Measurements from ENCODE around the gene GAS7. TPM values are rescaled to one million over a fixed set of nuclear protein-coding genes. Genes with fewer than 3 reads are reported as not detected.

GAS7 gene
- total RNA-seq, 1 donor from 2014 or later = 8.5 TPM

DNA sequence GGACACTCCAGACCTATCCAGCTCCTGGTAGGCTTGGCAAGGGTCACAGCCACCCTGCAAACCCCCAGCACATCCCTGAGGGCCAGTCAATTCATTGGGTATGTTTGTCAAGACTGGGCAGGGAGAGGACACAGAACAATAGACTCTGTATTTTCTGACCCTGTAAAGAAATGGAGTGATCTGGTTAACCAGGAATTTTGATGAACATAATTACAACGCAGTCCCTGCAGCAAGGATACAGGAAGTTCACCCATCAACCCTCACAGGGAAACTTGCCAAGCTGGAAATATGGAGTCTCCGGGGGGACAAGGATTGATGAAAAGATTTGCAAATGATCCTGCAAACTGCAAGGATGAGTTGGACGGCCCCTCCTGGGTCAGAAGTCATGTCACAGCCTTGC, 167.3 kb downstream of the GAS7 start:
- H4K20me1 ChIP-seq (ENCODE audit: insufficient read depth, low read length) = no peaks in the 10 kb centered on the region
- no peak for DNase-seq (ENCODE audit: low read depth)
- TF ChIP-seq, protein P1, sequence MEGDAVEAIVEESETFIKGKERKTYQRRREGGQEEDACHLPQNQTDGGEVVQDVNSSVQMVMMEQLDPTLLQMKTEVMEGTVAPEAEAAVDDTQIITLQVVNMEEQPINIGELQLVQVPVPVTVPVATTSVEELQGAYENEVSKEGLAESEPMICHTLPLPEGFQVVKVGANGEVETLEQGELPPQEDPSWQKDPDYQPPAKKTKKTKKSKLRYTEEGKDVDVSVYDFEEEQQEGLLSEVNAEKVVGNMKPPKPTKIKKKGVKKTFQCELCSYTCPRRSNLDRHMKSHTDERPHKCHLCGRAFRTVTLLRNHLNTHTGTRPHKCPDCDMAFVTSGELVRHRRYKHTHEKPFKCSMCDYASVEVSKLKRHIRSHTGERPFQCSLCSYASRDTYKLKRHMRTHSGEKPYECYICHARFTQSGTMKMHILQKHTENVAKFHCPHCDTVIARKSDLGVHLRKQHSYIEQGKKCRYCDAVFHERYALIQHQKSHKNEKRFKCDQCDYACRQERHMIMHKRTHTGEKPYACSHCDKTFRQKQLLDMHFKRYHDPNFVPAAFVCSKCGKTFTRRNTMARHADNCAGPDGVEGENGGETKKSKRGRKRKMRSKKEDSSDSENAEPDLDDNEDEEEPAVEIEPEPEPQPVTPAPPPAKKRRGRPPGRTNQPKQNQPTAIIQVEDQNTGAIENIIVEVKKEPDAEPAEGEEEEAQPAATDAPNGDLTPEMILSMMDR (IDR thresholded peaks at IDR 0.05; ENCODE audit: insufficient read depth, low read depth, low read length) = no peak
- no peak for TF ChIP-seq EZH2 (IDR thresholded peaks at IDR 0.05; ENCODE audit: insufficient read depth, low read length)
- no peaks in the 10 kb centered on the region for H3K9me3 ChIP-seq (ENCODE audit: insufficient read depth, low read depth, low read length)
- no peak overlapping the region for H3K4me3 ChIP-seq (ENCODE audit: insufficient read depth, low read depth, low read length)
- no peak overlapping the region for H3K27ac Mint-ChIP-seq (ENCODE audit: unreplicated experiment)
- no peak overlapping the region for H3K4me2 ChIP-seq (ENCODE audit: low read length)
- H3K79me2 ChIP-seq (ENCODE audit: insufficient read depth, low read length) = no peaks in the 10 kb centered on the region
- peaks cover 13% of the 10 kb centered on the region for H3K4me1 Mint-ChIP-seq (ENCODE audit: low read depth, unreplicated experiment)
- no peaks in the 10 kb centered on the region for H3K27me3 ChIP-seq (ENCODE audit: insufficient read depth, low read length)
- no peak overlapping the region for H3K4me3 Mint-ChIP-seq (ENCODE audit: unreplicated experiment)
- no peak overlapping the region for H3K27ac ChIP-seq (ENCODE audit: low read depth, low read length)
- H3K9ac ChIP-seq (ENCODE audit: low read length) = no peak overlapping the region
- H3K9me3 Mint-ChIP-seq (ENCODE audit: unreplicated experiment) = no peaks in the 10 kb centered on the region
- H3K36me3 ChIP-seq (ENCODE audit: insufficient read depth, low read length) = no peaks in the 10 kb centered on the region
- no peaks in the 10 kb centered on the region for H3K4me1 ChIP-seq (ENCODE audit: insufficient read depth, low read length)
- H3K27me3 Mint-ChIP-seq (ENCODE audit: low read depth, unreplicated experiment) = peaks cover 2% of the 10 kb centered on the region
- H3K36me3 Mint-ChIP-seq (ENCODE audit: low read depth, unreplicated experiment) = no peaks in the 10 kb centered on the region
- no peak for FAIRE-seq
- no peak overlapping the region for H2AFZ ChIP-seq (ENCODE audit: low read depth, low read length)

DNA sequence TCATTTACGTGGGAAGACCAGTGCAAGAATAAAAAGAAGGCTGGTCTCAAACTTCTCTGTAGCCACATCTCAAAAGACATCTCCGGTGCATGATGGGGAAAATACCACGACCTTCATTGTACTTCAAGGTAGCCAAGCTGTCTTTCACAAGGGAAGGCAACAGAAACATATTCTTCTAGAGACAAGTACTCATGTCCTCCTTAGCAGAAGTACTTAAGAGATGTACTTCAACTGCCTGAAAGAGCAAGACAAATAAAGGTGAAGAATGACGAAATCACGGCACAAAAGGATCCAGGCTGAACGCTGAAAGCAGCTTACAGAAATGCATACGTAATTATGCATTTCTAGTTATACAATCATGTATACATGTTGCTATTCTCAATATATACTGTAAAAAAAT, 169.3 kb downstream of the GAS7 start:
- Histone ChIP-seq H3K4me1 (ENCODE audit: insufficient read depth, low read length) (no peaks in the 10 kb centered on the region), H3K79me2 (ENCODE audit: insufficient read depth, low read length) (no peaks in the 10 kb centered on the region)

More for the DNA sequence above, 169.3 kb downstream of the GAS7 start:
- H3K9me3 ChIP-seq (ENCODE audit: insufficient read depth, low read depth, low read length) = no peaks in the 10 kb centered on the region
- Mint-ChIP-seq H3K9me3 (ENCODE audit: unreplicated experiment) (no peaks in the 10 kb centered on the region), H3K4me3 (ENCODE audit: unreplicated experiment) (no peak overlapping the region), H3K27me3 (ENCODE audit: low read depth, unreplicated experiment) (peaks cover 2% of the 10 kb centered on the region), H3K27ac (ENCODE audit: unreplicated experiment) (no peak overlapping the region), H3K4me1 (ENCODE audit: low read depth, unreplicated experiment) (peaks cover 17% of the 10 kb centered on the region), H3K36me3 (ENCODE audit: low read depth, unreplicated experiment) (no peaks in the 10 kb centered on the region)
- H3K9ac ChIP-seq (ENCODE audit: low read length) = no peak overlapping the region
- H3K27me3 ChIP-seq (ENCODE audit: insufficient read depth, low read length) = no peaks in the 10 kb centered on the region
- FAIRE-seq = no peak
- no peaks in the 10 kb centered on the region for H3K36me3 ChIP-seq (ENCODE audit: insufficient read depth, low read length)
- DNase-seq (ENCODE audit: low read depth) = no peak
- no peak overlapping the region for H3K4me2 ChIP-seq (ENCODE audit: low read length)
- no peak overlapping the region for H3K27ac ChIP-seq (ENCODE audit: low read depth, low read length)
- no peaks in the 10 kb centered on the region for H4K20me1 ChIP-seq (ENCODE audit: insufficient read depth, low read length)
- no peak overlapping the region for H3K4me3 ChIP-seq (ENCODE audit: insufficient read depth, low read depth, low read length)
- H2AFZ ChIP-seq (ENCODE audit: low read depth, low read length) = no peak overlapping the region
- TF ChIP-seq EZH2 (IDR thresholded peaks at IDR 0.05; ENCODE audit: insufficient read depth, low read length) = no peak
- TF ChIP-seq, protein P1 (IDR thresholded peaks at IDR 0.05; ENCODE audit: insufficient read depth, low read depth, low read length) = no peak
